ENCODE results near the gene SGTA.

The SGTA gene

GRCh38 chr19:2733930-2734588, 49.0 kb downstream of the SGTA start:
- no peak for DNase-seq

DNA sequence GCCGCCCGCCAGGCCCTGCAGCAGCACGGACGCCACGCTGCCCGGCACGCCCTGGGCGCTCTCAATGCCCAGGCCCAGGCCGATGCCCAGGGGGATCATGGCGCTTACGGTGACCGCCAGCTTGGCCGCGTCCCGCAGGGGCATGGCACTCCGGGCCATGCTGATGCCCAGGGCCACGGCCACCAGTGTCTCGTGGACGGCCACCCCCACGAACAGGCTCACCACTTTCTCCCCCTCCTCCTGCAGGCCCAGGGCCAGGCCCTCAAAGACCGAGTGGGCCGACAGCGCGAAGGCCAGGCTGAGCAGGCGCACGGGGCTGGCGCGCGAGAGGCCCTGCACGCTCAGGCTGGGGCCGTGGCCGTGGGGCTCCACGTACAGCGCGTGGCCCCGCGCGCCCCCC, 50.2 kb downstream of the SGTA start:
- DNase-seq = no peak
- in situ Hi-C loops (cut with MboI; ENCODE audit: low pct_unique_long_range_greater_than_20kb, low sequenced_read_pairs) = no loop called here

More at GRCh38 chr19:2733930-2734588, 49.0 kb downstream of the SGTA start:
- in situ Hi-C loops (cut with MboI; ENCODE audit: low pct_unique_long_range_greater_than_20kb, low sequenced_read_pairs) = no loop called here

GRCh38 chr19:2732157-2732725, 50.8 kb downstream of the SGTA start:
- no peak for DNase-seq
- in situ Hi-C loops (cut with MboI; ENCODE audit: low pct_unique_long_range_greater_than_20kb, low sequenced_read_pairs) = no loop called here

DNA sequence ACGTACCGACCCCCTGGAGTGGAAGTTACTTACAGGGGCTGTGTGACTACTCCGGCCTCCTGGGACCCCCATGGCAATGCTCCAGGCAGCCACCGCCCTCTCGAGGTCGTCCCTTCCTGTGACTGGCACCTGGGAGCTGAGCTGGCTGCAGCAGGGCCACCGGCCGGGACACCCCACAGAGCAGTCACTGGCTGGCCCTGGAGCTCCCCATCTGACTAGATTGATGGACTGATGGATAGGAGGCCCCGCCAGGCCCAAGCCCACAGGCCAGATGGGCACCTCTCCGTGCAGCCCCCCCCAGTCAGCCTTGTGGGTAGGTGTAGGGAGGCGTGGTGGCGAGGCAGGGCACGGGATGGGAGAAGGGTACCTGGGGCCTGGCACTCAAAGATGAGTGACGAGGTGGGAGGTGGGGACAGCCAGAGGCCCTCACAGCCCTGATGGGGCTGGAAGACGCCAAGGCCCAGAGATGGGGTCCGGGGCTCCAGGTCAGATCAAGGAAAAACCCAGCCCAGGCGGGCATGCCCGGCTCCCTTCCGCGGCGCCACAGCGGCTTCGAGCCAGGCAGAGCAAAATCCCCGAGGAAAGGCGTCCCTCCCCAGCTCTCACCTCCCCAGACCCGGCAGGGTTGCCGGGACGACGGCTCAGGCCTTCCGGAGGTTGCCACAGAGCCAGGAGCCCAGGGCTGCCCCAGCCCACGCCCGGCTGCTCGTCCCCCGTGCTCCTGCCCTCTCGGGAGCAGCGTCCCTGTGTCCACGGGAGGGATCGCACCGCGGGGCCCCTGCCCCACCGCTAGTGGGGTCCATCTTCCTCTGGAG, 51.7 kb downstream of the SGTA start:
- in situ Hi-C loops (cut with MboI; ENCODE audit: low pct_unique_long_range_greater_than_20kb, low sequenced_read_pairs) = no loop called here
- no peak for DNase-seq

GRCh38 chr19:2729943-2730818, 52.9 kb downstream of the SGTA start:
- DNase-seq = no peak
- in situ Hi-C loops (cut with MboI; ENCODE audit: low pct_unique_long_range_greater_than_20kb, low sequenced_read_pairs) = no loop called here

GRCh38 chr19:2728783-2729387, 54.2 kb downstream of the SGTA start:
- DNase-seq = no peak
- in situ Hi-C loops (cut with MboI; ENCODE audit: low pct_unique_long_range_greater_than_20kb, low sequenced_read_pairs) = no loop called here

DNA sequence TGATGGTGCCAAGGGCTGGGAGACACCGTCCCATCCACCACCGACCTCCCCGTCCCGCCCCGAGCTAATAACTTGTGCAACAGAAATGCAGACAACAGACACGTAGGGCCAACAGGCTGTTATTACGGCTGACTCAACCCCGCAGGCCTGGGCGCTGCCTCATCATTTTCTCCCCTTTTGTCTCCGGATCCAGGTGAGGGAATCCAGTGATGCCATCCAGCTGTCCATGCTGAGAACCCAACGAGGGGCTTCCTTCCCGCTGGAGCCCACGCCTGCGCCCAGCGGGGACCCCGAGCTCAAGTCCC, 55.5 kb downstream of the SGTA start:
- in situ Hi-C loops (cut with MboI; ENCODE audit: low pct_unique_long_range_greater_than_20kb, low sequenced_read_pairs) = no loop called here
- no peak for DNase-seq

- no peak for DNase-seq
- in situ Hi-C loops (cut with MboI; ENCODE audit: low pct_unique_long_range_greater_than_20kb, low sequenced_read_pairs) = no loop called here
Observed at GRCh38 chr19:2726904-2727639, 56.0 kb downstream of the SGTA start.

- in situ Hi-C loops (cut with MboI; ENCODE audit: low pct_unique_long_range_greater_than_20kb, low sequenced_read_pairs) = no loop called here
- DNase-seq = no peak
Observed at GRCh38 chr19:2726160-2726855, 56.8 kb downstream of the SGTA start.

DNA sequence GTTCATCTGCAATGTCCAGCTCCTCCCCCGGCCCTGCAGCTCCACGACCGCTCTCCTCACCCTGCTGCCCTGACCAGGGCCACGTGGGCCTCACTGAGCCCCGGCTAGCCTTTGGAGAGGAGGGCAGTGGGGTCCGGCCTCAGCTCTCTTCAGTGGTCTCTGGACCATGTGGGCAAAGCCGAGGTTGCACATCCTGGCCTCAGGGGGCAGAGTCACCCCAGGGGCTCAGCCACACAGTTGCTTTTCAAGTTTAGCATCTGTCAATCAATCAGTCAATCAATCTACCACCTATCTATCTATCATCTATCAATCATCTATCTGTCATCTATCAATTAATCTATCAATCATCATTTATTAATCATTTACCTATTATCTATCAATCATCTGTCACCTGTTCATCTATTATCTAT, 58.9 kb downstream of the SGTA start:
- DNase-seq = no peak
- in situ Hi-C loops (cut with MboI; ENCODE audit: low pct_unique_long_range_greater_than_20kb, low sequenced_read_pairs) = no loop called here

DNA sequence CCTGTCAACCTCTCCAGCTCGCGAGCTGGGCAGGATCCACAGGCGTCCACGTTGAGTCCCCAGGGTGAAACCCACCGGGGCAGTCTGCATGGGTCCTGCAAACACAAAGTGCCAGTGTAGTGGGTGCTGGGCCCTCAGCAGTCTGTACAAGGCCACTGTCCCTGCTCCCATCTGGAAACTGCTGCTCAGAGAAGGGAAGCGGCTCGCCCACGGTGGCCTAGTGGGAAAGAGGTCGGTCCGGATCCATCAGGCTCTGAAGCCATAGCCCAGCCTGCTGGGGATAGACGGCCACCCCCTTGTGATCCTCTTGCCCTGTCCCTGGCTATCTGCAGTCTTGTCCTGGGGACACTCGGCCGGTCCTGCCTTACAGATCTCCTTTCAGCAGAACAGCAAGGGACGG, 59.3 kb downstream of the SGTA start:
- DNase-seq = no peak
- in situ Hi-C loops (cut with MboI; ENCODE audit: low pct_unique_long_range_greater_than_20kb, low sequenced_read_pairs) = no loop called here

DNA sequence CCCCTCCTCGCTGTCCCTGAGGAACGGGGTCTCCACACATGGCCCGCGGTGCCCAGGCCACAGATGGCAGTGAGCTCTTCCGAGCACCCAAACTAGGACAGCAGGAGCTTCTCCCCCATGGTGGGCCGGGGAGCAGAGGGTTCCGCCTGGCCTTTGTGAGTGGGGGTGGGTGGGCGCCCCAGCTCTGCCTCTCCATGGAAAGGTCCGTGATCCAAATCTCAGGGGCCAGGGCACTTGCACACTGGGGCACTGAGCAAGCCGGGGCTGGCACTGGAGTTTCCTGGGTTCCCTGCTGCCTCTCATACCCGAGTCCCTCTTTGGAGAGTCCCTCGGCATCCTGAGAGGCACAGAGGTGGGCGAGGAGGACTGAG, 59.7 kb downstream of the SGTA start:
- DNase-seq = no peak
- in situ Hi-C loops (cut with MboI; ENCODE audit: low pct_unique_long_range_greater_than_20kb, low sequenced_read_pairs) = no loop called here

GRCh38 chr19:2722541-2723344, 60.3 kb downstream of the SGTA start:
- peak; percentile 69 for DNase-seq
- in situ Hi-C loops (cut with MboI; ENCODE audit: low pct_unique_long_range_greater_than_20kb, low sequenced_read_pairs) = no loop called here

DNA sequence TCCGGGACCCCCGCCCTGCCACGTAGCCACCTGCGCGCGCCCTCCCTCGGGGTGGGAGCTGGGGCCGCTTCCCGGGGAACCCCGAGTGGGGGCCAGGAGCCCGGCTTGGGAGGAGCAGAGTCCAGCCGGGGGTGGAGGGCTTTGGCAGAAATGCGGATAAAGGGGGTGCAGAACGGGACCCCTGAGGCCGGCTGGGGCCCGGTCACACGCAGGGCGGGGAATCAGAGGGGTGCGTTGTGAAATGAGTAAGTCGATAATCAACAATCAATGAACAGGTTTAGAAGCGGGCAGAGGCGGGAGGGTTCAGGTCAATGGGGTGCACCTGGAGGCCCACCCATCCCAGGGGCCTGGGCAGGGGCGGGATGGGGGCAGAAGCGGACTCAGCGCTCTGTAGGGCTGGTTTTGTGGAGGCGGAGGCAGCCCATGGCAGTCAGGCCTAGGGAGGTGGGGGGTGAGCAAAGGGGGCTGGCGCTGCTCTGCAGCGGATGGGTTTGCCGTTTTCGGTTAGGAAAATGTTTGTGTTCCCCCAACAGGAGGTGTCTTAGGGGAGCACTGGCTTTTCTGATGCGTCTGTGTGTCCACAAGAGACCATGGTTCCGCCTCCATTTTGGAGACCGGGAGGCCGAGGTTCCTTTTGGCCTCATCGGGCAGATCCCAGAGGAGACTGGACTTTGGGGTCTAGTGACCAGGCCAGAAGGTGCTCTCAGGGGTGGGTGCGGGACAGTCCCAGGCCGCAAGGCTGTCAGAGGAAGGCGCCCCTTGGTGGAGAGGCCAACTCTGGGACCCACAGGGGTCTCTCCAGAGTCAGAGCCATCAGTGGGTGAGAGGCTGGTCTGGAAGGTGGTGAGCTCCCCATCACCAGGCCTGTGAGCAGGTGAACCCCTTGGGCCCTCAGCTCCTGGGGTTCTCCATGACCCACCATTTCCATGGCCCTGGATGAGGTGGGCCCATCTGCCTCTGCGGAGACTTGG, 61.2 kb downstream of the SGTA start:
- in situ Hi-C loops (cut with MboI; ENCODE audit: low pct_unique_long_range_greater_than_20kb, low sequenced_read_pairs) = no loop called here
- no peak for DNase-seq

- in situ Hi-C loops (cut with MboI; ENCODE audit: low pct_unique_long_range_greater_than_20kb, low sequenced_read_pairs) = no loop called here
- DNase-seq = no peak
Observed at GRCh38 chr19:2720777-2721569, 62.1 kb downstream of the SGTA start, which contains the start of gene DIRAS1. TSS of gene DIRAS1 (minus strand) at chr19:2721372. CDS start at chr19:2717806, 3,566 bp downstream.
